Endothelial cell of umbilical vein (primary cell): ENCODE measurements around the gene SPINT3. TPM values are rescaled to one million over a fixed set of nuclear protein-coding genes. Genes with fewer than 3 reads are reported as not detected.

Experiments
- BruUV-seq: library from RNA; stranded (reverse); fragments of 400-500 nt; replicated peaks from 2 replicates; lab custom pipeline; 2021; lab: Mats Ljungman, UMichigan
- CTCF ChIA-PET: fragments of 300-600, 350-600 bp; sonication (Branson Sonifier 250); formaldehyde crosslinking; loops from one replicate; lab custom pipeline; 2021; ENCODE audit warnings: antibody characterized with exemption, inconsistent platforms; lab: Charles Lee
- POLR2A ChIA-PET: fragments of 300-600, 350-600 bp; sonication (Branson Sonifier 250); formaldehyde crosslinking; loops from one replicate; lab custom pipeline; 2021; ENCODE audit warnings: antibody characterized with exemption, inconsistent platforms; lab: Charles Lee
- DNase-seq: peaks from one replicate; pipeline ENCODE4 v3.0.0-alpha.2; 2011; ENCODE audit warnings: low read depth, low spot score
- FAIRE-seq: peaks from 2 replicates; lab custom pipeline; 2011; peaks lifted over from hg19 to GRCh38; lab: Jason Lieb, UNC
- H2AFZ ChIP-seq: 2 replicates; pipeline ENCODE4 v1.6.0; 2012; ENCODE audit warnings: low read depth, low read length, control low read depth, inconsistent platforms
- H3K27ac ChIP-seq: 2 replicates; pipeline ENCODE4 v1.5.1; 2011; ENCODE audit warnings: low read depth, mild to moderate bottlenecking, control low read depth, low read length, moderate library complexity; ENCODE audit not compliant: insufficient read depth
- H3K27me3 ChIP-seq, 2 experiments: 2 replicates each; pipeline versions ENCODE4 v1.6.0 to v1.6.1; 2011; ENCODE audit warnings: low read length in 2 of 2, mixed read lengths in 1 of 2; ENCODE audit not compliant: control insufficient read depth in 2 of 2, insufficient read depth in 2 of 2
- H3K36me3 ChIP-seq, 2 experiments: 2 replicates in 1 of 2; 3 replicates in 1 of 2; pipeline ENCODE4 v1.5.1; 2011; ENCODE audit warnings: low read length in 2 of 2, mild to moderate bottlenecking in 1 of 2, moderate library complexity in 1 of 2; ENCODE audit not compliant: control insufficient read depth in 2 of 2, insufficient read depth in 2 of 2; ENCODE audit errors: extremely low read depth in 1 of 2
- H3K4me1 ChIP-seq: 3 replicates; pipeline ENCODE4 v1.5.1; 2011; ENCODE audit warnings: mild to moderate bottlenecking, low read length; ENCODE audit not compliant: control insufficient read depth, insufficient read depth; ENCODE audit errors: extremely low read depth
- H3K4me2 ChIP-seq: 2 replicates; pipeline ENCODE4 v1.6.1; 2011; ENCODE audit warnings: low read length, control low read depth, mixed read lengths; ENCODE audit not compliant: insufficient read depth
- H3K4me3 ChIP-seq, 3 experiments: fragments of 200-600 bp in 1 of 3; sonication (generic), shearing (Covaris generic) in 1 of 3; replicated peaks in 1 of 3; 2 replicates each; pipeline ENCODE4 v1.5.1; 2011 to 2016; ENCODE audit warnings: control low read depth in 3 of 3, low read length in 3 of 3, mild to moderate bottlenecking in 2 of 3, inconsistent platforms in 1 of 3, low read depth in 1 of 3, moderate library complexity in 1 of 3; ENCODE audit not compliant: insufficient read depth in 1 of 3
- H3K79me2 ChIP-seq: 2 replicates; pipeline ENCODE4 v1.6.0; 2012; ENCODE audit warnings: low read length, inconsistent platforms; ENCODE audit not compliant: control insufficient read depth, insufficient read depth
- H3K9ac ChIP-seq: replicated peaks from 2 replicates; pipeline ENCODE3; 2011; ENCODE audit warnings: low read length, control low read depth; ENCODE audit not compliant: insufficient read depth; ENCODE audit errors: extremely low read depth
- H3K9me1 ChIP-seq: replicated peaks from 3 replicates; pipeline ENCODE4 v1.6.0; 2011; ENCODE audit warnings: mild to moderate bottlenecking, low read length; ENCODE audit not compliant: control insufficient read depth, insufficient read depth; ENCODE audit errors: extremely low read depth
- H3K9me3 ChIP-seq: replicated peaks from 2 replicates; pipeline ENCODE4 v1.5.1; 2012; ENCODE audit warnings: low read length, inconsistent platforms; ENCODE audit not compliant: control insufficient read depth, insufficient read depth
- H4K20me1 ChIP-seq: replicated peaks from 2 replicates; pipeline ENCODE3; 2011; ENCODE audit warnings: mild to moderate bottlenecking, low read length; ENCODE audit not compliant: control insufficient read depth, insufficient read depth; ENCODE audit errors: extremely low read depth
- EZH2 ChIP-seq: IDR thresholded peaks from 2 replicates; pipeline ENCODE4 v1.6.1; 2012; ENCODE audit warnings: borderline replicate concordance, low read depth, mild to moderate bottlenecking, moderate library complexity, low read length, inconsistent platforms; ENCODE audit not compliant: severe bottlenecking
- FOS ChIP-seq: IDR thresholded peaks from 2 replicates; pipeline ENCODE4 v1.6.1; 2011; ENCODE audit warnings: mild to moderate bottlenecking, low read length, moderate library complexity, borderline replicate concordance; ENCODE audit not compliant: insufficient read depth
- GATA2 ChIP-seq: IDR thresholded peaks from 2 replicates; pipeline ENCODE4 v1.7.0; 2011; ENCODE audit warnings: low read depth, mild to moderate bottlenecking, moderate library complexity, mixed read lengths, low read length; ENCODE audit not compliant: insufficient read length, insufficient read depth
- JUN ChIP-seq: IDR thresholded peaks from 2 replicates; pipeline ENCODE4 v1.6.1; 2011; ENCODE audit warnings: borderline replicate concordance, low read depth; ENCODE audit not compliant: insufficient read length, insufficient read depth
- MAX ChIP-seq: IDR thresholded peaks from 2 replicates; pipeline ENCODE4 v1.6.1; 2011; ENCODE audit not compliant: insufficient read depth, insufficient read length
- MYC ChIP-seq: IDR thresholded peaks from one replicate; pipeline ENCODE4 v1.6.1; 2011; ENCODE audit warnings: mild to moderate bottlenecking, low read depth, low read length
- POLR2A ChIP-seq: IDR thresholded peaks from 2 replicates; pipeline ENCODE4 v1.6.1; 2012; ENCODE audit warnings: low read depth, mild to moderate bottlenecking, control low read depth, low read length
- POLR2AphosphoS5 ChIP-seq: IDR thresholded peaks from 2 replicates; pipeline ENCODE4 v1.6.1; 2012; ENCODE audit warnings: low read depth, mild to moderate bottlenecking, control low read depth, low read length, moderate library complexity; ENCODE audit not compliant: insufficient read depth
- dilution Hi-C: fragments of 300-500 bp; cut with MboI; formaldehyde crosslinking; loops from one replicate; pipeline ENCODE4 v1.15.0; 2019; ENCODE audit warnings: low sequenced_read_pairs; ENCODE audit not compliant: extremely low pct_ligation_motif_present
- intact Hi-C: fragments of 100-400 bp; cut with micrococcal nuclease; formaldehyde crosslinking; loops from one replicate; pipeline ENCODE4 v1.10.0; 2022
- polyA plus RNA-seq, 4 experiments: library from polyadenylated mRNA; depleted of rRNA in 3 of 4; stranded (reverse) in 3 of 4; unstranded in 1 of 4; fragments of >200 nt; gene quantifications; 2 replicates each; pipeline versions ENCODE4 v1.2.1 to v1.2.3, GENCODE V29; 2011 to 2012; ENCODE audit warnings: missing spikeins in 1 of 4
- total RNA-seq: library from RNA; stranded (reverse); gene quantifications from 2 replicates; pipeline ENCODE4 v1.2.3, GENCODE V29; 2021
- TF ChIP-seq, protein P1 (sequence below), 2 donors: IDR thresholded peaks; 1 replicate in 1 of 2; 2 replicates in 1 of 2; pipeline ENCODE4 v1.5.1; 2011; ENCODE audit warnings: low read length in 2 of 2, mild to moderate bottlenecking in 2 of 2, moderate library complexity in 2 of 2, control low read depth in 1 of 2, inconsistent platforms in 1 of 2, low read depth in 1 of 2; ENCODE audit not compliant: insufficient read depth in 1 of 2; ENCODE audit errors: extremely low read depth in 1 of 2

The SPINT3 gene
- total and polyA plus RNA-seq, 2 donors (not counting 3 experiments of a cell fraction or from before 2014, with no cell fraction given), result not detected

DNA sequence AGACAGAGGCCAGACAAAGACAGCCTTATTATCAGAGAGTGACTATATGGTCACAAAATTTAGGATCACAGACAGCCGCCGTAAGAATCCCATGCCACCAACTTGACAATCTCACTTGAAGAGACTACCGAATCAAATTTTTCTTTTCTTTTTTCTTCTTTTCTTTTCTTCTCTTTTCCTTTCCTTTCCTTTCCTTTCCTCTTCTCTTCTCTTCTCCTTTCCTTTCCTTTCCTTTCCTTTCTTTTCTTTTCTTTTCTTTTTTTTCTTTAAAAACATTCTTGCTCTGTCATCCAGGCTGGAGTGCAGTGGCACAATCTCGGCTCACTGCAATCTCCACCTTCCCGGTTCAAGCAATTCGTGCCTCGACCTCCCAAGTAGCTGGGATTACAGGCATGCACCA is 33.0 kb upstream of the SPINT3 start:
- no peak overlapping the region for H3K27ac ChIP-seq
- no peaks in the 10 kb centered on the region for H3K36me3 ChIP-seq
- H3K79me2 ChIP-seq, result no peaks in the 10 kb centered on the region
- H4K20me1 ChIP-seq, result no peaks in the 10 kb centered on the region
- H3K4me2 ChIP-seq, result no peak overlapping the region
- DNase-seq (no peak), FAIRE-seq (no peak)
- H3K4me3 ChIP-seq, result no peak overlapping the region
- H3K27me3 ChIP-seq, result no peaks in the 10 kb centered on the region
- no TSS peak for BruUV-seq
- H3K9ac ChIP-seq, result no peak overlapping the region
- TF ChIP-seq MAX, result no peak
- no peak for TF ChIP-seq POLR2A
- TF ChIP-seq, protein P1, sequence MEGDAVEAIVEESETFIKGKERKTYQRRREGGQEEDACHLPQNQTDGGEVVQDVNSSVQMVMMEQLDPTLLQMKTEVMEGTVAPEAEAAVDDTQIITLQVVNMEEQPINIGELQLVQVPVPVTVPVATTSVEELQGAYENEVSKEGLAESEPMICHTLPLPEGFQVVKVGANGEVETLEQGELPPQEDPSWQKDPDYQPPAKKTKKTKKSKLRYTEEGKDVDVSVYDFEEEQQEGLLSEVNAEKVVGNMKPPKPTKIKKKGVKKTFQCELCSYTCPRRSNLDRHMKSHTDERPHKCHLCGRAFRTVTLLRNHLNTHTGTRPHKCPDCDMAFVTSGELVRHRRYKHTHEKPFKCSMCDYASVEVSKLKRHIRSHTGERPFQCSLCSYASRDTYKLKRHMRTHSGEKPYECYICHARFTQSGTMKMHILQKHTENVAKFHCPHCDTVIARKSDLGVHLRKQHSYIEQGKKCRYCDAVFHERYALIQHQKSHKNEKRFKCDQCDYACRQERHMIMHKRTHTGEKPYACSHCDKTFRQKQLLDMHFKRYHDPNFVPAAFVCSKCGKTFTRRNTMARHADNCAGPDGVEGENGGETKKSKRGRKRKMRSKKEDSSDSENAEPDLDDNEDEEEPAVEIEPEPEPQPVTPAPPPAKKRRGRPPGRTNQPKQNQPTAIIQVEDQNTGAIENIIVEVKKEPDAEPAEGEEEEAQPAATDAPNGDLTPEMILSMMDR (IDR thresholded peaks at IDR 0.05; ENCODE audit: extremely low read depth in 1 of 2, insufficient read depth in 1 of 2, low read depth in 1 of 2, low read length in 2 of 2), result no peak
- no peak for TF ChIP-seq EZH2
- H3K4me1 ChIP-seq, result no peaks in the 10 kb centered on the region
- no peak overlapping the region for H2AFZ ChIP-seq
- CTCF ChIA-PET, result interaction anchor here (3.1 kb wide), 1 partner anchor 222 kb away, joined by 14 read pairs; no protein-coding TSS in a partner anchor
- no peaks in the 10 kb centered on the region for H3K9me3 ChIP-seq
- POLR2A ChIA-PET, result no interaction called here
- intact Hi-C loops (no loop called here), dilution Hi-C loops (no loop called here)
- H3K9me1 ChIP-seq, result no peaks in the 10 kb centered on the region

DNA sequence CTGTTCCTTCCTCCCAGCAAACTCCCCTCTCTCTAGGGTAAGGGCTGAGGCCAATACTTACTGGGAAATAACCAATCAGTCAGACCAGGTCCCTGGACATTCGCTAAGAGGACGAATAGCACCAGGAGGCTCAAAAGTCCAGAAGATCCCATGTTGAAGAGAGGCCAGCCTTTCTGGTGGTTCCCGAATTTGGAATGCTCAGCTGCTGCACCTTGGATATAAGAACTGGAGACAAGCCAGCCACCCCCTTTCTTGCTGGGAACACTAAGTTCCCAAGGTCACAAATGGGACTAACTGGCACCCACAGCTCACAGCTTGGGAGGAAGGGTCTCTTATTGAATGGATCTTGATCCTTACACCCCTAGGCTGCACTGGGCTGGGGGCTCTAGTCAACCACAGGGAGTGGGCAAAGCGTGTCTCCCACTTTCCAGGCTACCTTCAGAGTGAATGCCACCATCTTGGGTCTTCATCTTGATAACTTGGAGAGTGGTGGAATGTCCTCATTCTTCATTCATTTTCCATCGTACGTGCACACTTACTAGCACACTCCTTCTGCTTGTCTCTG is 31.9 kb upstream of the SPINT3 start, which contains the start of gene EPPIN:
EPPIN (minus strand) TSS at position 196 of the 565 bp plus-strand sequence; CDS start at position 152, 44 bp downstream.
- BruUV-seq, result no TSS peak
- FAIRE-seq (no peak), DNase-seq (no peak)
- no peak within 1 kb of the TSS for H3K27ac ChIP-seq
- no peaks in the 10 kb centered on the region for H3K9me1 ChIP-seq
- ChIA-PET POLR2A (no interaction called here), CTCF (interaction anchor here (3.1 kb wide), 1 partner anchor 224 kb away, joined by 14 read pairs; no protein-coding TSS in a partner anchor)
- H4K20me1 ChIP-seq, result no peaks in the 10 kb centered on the region
- TF ChIP-seq POLR2A (no peak), POLR2AphosphoS5 (no peak), MYC (no peak), FOS (no peak), MAX (no peak), EZH2 (no peak), GATA2 (no peak), JUN (no peak)
- TF ChIP-seq, protein P1 (IDR thresholded peaks at IDR 0.05; ENCODE audit: extremely low read depth in 1 of 2, insufficient read depth in 1 of 2, low read depth in 1 of 2, low read length in 2 of 2), result no peak
- dilution Hi-C loops (no loop called here), intact Hi-C loops (no loop called here)
- H3K9me3 ChIP-seq, result no peaks in the 10 kb centered on the region
- H3K4me2 ChIP-seq, result no peak within 1 kb of the TSS
- H3K27me3 ChIP-seq, result no peaks in the 10 kb centered on the region
- H3K79me2 ChIP-seq, result no peaks in the 10 kb centered on the region
- H3K9ac ChIP-seq, result no peak within 1 kb of the TSS
- no peak within 1 kb of the TSS for H3K4me3 ChIP-seq
- H2AFZ ChIP-seq, result no peak within 1 kb of the TSS
- H3K36me3 ChIP-seq, result no peaks in the 10 kb centered on the region
- no peaks in the 10 kb centered on the region for H3K4me1 ChIP-seq
